Common myeloid progenitor, CD34-positive (primary cell): Measurements from ENCODE around the gene TBL1Y.

Experiments used
- CTCF ChIA-PET: fragments of 350-600 bp; sonication (Branson Sonifier 250); formaldehyde crosslinking; loops from one replicate; lab custom pipeline; 2021; ENCODE audit warnings: antibody characterized with exemption; lab: Charles Lee
- POLR2A ChIA-PET: fragments of 350-600 bp; sonication (Branson Sonifier 250); formaldehyde crosslinking; loops from one replicate; lab custom pipeline; 2021; ENCODE audit warnings: antibody characterized with exemption; lab: Charles Lee
- DNase-seq, 3 donors: peaks; one replicate each; pipeline versions ENCODE4 v3.0.0 to v3.0.0-alpha.2; 2013
- H3K27ac ChIP-seq, 2 experiments: 1 replicate in 1 of 2; 2 replicates in 1 of 2; pipeline ENCODE4 v1.7.0; 2013; ENCODE audit warnings: inconsistent platforms in 2 of 2, low read length in 2 of 2, mild to moderate bottlenecking in 2 of 2, low read depth in 1 of 2, moderate library complexity in 1 of 2; ENCODE audit not compliant: severe bottlenecking in 2 of 2, insufficient read depth in 1 of 2, poor library complexity in 1 of 2
- H3K27me3 ChIP-seq, 5 experiments: replicated peaks in 2 of 5; 1 replicate in 3 of 5; 2 replicates in 2 of 5; pipeline versions ENCODE4 v1.6.1 to v1.7.0; 2013; ENCODE audit warnings: low read length in 4 of 5, mild to moderate bottlenecking in 2 of 5, moderate library complexity in 2 of 5, inconsistent platforms in 1 of 5; ENCODE audit not compliant: insufficient read depth in 5 of 5, control insufficient read depth in 4 of 5
- H3K36me3 ChIP-seq, 4 experiments: 1 replicate in 2 of 4; 2 replicates in 2 of 4; pipeline versions ENCODE4 v1.6.1 to v1.7.0; 2013; ENCODE audit warnings: low read length in 3 of 4, control low read depth in 1 of 4, mild to moderate bottlenecking in 1 of 4; ENCODE audit not compliant: control insufficient read depth in 4 of 4, insufficient read depth in 4 of 4
- H3K4me1 ChIP-seq, 4 experiments: 1 replicate in 3 of 4; 2 replicates in 1 of 4; pipeline versions ENCODE4 v1.6.1 to v1.7.1; 2013; ENCODE audit warnings: low read length in 3 of 4, mild to moderate bottlenecking in 3 of 4, control low read depth in 1 of 4, inconsistent platforms in 1 of 4, moderate library complexity in 1 of 4; ENCODE audit not compliant: control insufficient read depth in 4 of 4, insufficient read depth in 4 of 4; ENCODE audit errors: control extremely low read depth in 1 of 4
- H3K4me3 ChIP-seq, 7 experiments: 1 replicate in 4 of 7; 2 replicates in 3 of 7; pipeline versions ENCODE4 v1.5.1 to v1.7.0; 2013; ENCODE audit warnings: mild to moderate bottlenecking in 7 of 7, low read length in 6 of 7, moderate library complexity in 6 of 7, inconsistent platforms in 2 of 7, low read depth in 2 of 7, control low read depth in 1 of 7; ENCODE audit not compliant: insufficient read depth in 4 of 7, control insufficient read depth in 1 of 7; ENCODE audit errors: extremely low read depth in 1 of 7
- H3K9me3 ChIP-seq, 5 experiments: 1 replicate in 4 of 5; 2 replicates in 1 of 5; pipeline versions ENCODE4 v1.6.1 to v1.7.1; 2013; ENCODE audit warnings: low read length in 4 of 5, mild to moderate bottlenecking in 2 of 5, inconsistent platforms in 1 of 5, low read depth in 1 of 5, moderate library complexity in 1 of 5; ENCODE audit not compliant: control insufficient read depth in 4 of 5, insufficient read depth in 2 of 5; ENCODE audit errors: control extremely low read depth in 1 of 5
- WGBS: methylation state at CpG from one replicate; pipeline ENCODE4 v1.1.5; 2013; ENCODE audit not compliant: insufficient coverage; 5-methylcytosine and 5-hydroxymethylcytosine counted together

TBL1Y gene

DNA sequence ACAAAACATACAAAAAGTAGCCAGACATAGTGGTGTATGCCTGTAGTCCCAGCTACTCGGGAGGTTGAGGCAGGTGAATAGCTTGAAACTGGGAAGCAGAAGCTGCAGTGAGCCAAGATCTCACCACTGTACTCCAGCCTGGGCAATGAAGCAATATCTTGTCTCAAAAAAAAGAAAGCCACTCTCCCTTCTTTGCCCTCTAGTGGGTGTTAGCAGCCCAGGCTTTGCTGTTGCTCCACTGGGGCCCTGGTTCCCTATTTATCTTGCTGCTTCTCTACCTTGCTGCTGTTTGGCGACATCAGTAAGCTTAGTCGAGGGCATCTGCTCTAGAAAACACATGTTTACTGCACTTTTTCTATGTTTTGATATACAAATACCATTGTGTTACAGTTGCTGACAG is 189.2 kb downstream of the TBL1Y start:
- ChIA-PET POLR2A (no interaction called here), CTCF (no interaction called here)
- no peak for DNase-seq
- Histone ChIP-seq H3K36me3 (no peaks in the 10 kb centered on the region), H3K4me3 (no peak overlapping the region), H3K4me1 (no peaks in the 10 kb centered on the region), H3K27ac (no peak overlapping the region), H3K9me3 (no peaks in the 10 kb centered on the region), H3K27me3 (no peaks in the 10 kb centered on the region)
- no CpG with 5 or more reads among the region's 3 CpGs for WGBS

DNA sequence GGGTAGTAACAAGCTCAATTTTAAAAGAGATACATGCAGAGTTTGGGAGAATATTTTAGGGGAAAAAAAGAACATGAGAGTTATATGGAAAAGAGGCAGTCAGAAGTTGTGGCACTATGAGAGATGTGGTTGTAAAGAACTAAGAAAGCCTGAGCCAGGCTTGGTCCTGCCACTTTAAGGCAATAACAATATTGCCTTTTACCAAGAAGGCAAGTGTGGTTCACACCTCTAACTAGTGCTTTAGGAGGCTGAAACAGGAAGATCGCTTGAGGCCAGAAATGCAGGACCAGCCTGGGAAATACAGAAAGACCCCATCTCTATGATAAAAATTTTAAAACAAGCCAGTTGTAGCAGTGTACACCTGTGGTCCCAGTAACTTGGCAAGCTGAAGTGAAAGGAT is 192.2 kb downstream of the TBL1Y start:
- no peaks in the 10 kb centered on the region for H3K36me3 ChIP-seq
- no peak for DNase-seq
- peaks cover 0 to 3% (median 0%) of the 10 kb centered on the region in 4 experiments for H3K4me1 ChIP-seq
- H3K9me3 ChIP-seq = no peaks in the 10 kb centered on the region
- WGBS = no CpG with 5 or more reads among the region's 1 CpG
- H3K27me3 ChIP-seq = no peaks in the 10 kb centered on the region
- CTCF ChIA-PET = no interaction called here
- no peak overlapping the region for H3K27ac ChIP-seq
- POLR2A ChIA-PET = no interaction called here
- H3K4me3 ChIP-seq = no peak overlapping the region

DNA sequence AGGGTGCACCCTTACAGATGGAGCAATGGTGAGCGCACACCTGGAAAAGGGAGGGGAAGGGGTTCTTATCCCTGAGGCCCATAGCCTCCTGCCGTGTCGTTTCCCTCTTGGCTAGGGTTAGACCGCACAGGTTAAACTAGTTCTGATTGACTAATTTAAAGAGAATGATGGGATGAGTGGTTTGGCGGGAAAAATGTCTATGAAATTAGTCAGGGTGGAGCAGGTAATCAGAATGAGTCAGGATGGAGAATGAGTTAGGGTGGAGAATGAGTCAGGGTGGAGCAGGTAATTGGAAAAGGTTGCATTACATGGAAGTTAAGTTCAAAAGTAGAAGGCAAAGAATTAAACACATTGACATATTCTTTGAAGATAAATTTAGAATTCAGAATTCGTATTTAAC is 196.7 kb downstream of the TBL1Y start:
- Histone ChIP-seq H3K27me3 (no peaks in the 10 kb centered on the region), H3K9me3 (no peaks in the 10 kb centered on the region), H3K36me3 (no peaks in the 10 kb centered on the region), H3K4me1 (peaks cover 0 to 3% (median 0%) of the 10 kb centered on the region in 4 experiments), H3K4me3 (no peak overlapping the region), H3K27ac (no peak overlapping the region)
- ChIA-PET CTCF (no interaction called here), POLR2A (no interaction called here)
- no peak for DNase-seq
- no CpG with 5 or more reads among the region's 6 CpGs for WGBS

DNA sequence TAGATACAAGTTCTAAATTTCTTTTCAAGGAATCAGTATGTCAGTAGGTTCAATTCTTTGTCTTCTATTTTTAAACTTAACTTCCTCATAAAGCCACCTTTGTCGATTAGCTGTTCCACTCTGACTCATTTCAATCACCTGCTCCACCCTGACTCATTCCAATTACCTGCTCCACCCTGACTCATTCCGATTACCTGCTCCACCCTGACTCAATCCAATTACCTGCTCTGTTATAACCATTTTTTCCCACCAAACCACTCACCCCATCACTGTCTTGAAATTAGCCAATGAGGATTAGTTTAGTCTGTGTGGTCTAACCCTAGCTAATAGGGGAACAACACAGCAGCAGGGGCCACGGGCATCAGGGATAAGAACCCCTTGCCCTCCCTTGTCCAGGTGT is 199.6 kb downstream of the TBL1Y start:
- no CpG with 5 or more reads among the region's 3 CpGs for WGBS
- CTCF ChIA-PET = no interaction called here
- H3K27me3 ChIP-seq = no peaks in the 10 kb centered on the region
- DNase-seq = no peak
- no peaks in the 10 kb centered on the region for H3K36me3 ChIP-seq
- no peak overlapping the region for H3K4me3 ChIP-seq
- H3K27ac ChIP-seq = no peak overlapping the region
- H3K4me1 ChIP-seq = peaks cover 0 to 3% (median 0%) of the 10 kb centered on the region in 4 experiments
- H3K9me3 ChIP-seq = no peaks in the 10 kb centered on the region
- POLR2A ChIA-PET = no interaction called here

DNA sequence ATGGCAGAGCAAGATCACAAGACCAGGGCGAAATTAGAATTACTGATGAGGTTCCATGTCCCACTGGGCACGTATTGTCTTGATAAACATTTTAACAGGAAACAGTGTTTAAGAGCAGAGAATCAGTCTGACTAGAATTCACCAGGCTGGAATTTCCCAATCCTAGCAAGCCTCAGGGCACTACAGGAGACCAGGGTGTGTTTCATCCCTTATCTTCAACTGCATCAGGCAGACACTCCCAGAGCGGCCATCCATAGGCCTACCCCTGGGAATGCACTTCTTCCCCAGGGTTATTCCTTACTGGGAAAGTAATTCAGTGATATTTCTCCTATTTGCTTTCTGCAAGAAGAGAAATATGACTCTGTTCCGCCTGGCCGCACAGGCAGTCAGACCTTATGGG is 205.4 kb downstream of the TBL1Y start:
- H3K36me3 ChIP-seq = no peaks in the 10 kb centered on the region
- no peak overlapping the region for H3K27ac ChIP-seq
- ChIA-PET POLR2A (no interaction called here), CTCF (no interaction called here)
- WGBS = no CpG with 5 or more reads among the region's 5 CpGs
- no peak for DNase-seq
- no peaks in the 10 kb centered on the region for H3K27me3 ChIP-seq
- no peaks in the 10 kb centered on the region for H3K4me1 ChIP-seq
- H3K9me3 ChIP-seq = no peaks in the 10 kb centered on the region
- H3K4me3 ChIP-seq = no peak overlapping the region

DNA sequence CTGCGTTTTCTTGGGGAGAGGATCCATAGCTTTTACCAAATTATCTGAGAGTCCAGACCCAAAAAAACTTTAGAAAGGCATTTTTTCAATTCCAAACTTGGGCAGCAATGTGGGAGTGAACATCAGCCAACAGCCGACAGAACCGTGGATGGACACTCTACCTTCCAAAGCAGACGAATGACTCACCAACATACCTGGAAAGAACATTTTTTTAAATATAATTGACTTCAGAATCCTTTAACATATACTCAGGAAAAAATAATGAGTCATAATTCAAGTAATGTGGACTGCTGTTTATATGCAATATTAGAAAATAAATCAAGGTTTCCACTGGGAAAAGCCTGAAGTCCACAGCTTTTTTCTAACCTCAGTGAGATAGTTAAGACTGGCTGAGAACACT is 211.7 kb downstream of the TBL1Y start:
- no CpG with 5 or more reads among the region's 4 CpGs for WGBS
- CTCF ChIA-PET = no interaction called here
- Histone ChIP-seq H3K27ac (no peak overlapping the region), H3K36me3 (no peaks in the 10 kb centered on the region), H3K9me3 (no peaks in the 10 kb centered on the region), H3K4me1 (no peaks in the 10 kb centered on the region), H3K4me3 (no peak overlapping the region), H3K27me3 (no peaks in the 10 kb centered on the region)
- no peak for DNase-seq
- POLR2A ChIA-PET = no interaction called here

DNA sequence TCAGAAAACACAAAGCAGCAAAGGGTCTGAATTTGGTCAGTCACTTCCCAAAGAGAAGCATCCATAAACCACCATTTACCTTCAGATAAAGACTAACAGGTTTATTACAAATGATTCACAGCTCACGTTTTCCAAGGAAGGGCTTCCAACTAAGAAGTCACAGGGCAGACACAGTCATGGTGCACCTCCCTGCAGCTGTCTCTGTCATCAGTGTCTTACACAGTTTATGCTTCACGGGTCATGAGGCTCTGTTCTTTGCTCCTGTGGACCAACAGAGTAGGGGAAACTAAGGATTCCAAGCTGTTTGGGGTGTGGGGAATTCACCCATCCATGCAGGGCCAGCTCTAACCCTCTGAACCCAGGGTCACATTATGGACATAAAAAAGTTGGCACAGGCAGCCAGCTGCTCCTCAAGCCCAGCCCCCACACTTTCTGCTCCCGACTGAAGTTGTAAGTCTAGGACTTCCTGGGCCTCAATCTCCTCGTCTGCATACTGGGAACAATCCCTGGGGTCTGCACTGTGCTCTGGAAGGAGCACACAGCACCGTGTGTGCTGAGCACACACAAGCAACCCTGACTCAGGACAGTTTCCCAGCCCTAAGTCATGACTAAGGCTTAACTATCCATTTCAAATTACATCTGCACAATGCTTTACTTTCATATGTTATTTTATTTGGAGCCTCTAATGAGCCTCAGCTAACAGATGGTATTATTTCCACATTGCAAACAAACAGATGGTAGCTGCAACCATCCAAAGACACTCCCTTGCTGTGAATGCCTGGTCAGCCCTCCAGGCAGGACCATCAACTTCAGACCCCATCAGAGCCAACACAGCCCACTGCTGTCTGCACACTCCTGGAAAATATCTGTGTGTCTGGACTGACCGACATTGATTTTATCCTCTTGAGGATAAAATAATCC is 214.9 kb downstream of the TBL1Y start:
- ChIA-PET CTCF (no interaction called here), POLR2A (no interaction called here)
- no peak overlapping the region for H3K4me3 ChIP-seq
- no peak overlapping the region for H3K27ac ChIP-seq
- no CpG with 5 or more reads among the region's 6 CpGs for WGBS
- no peak for DNase-seq
- no peaks in the 10 kb centered on the region for H3K9me3 ChIP-seq
- no peaks in the 10 kb centered on the region for H3K4me1 ChIP-seq
- H3K36me3 ChIP-seq = no peaks in the 10 kb centered on the region
- no peaks in the 10 kb centered on the region for H3K27me3 ChIP-seq
